Measurements from ENCODE around the gene NKD2.

Gene NKD2

DNA sequence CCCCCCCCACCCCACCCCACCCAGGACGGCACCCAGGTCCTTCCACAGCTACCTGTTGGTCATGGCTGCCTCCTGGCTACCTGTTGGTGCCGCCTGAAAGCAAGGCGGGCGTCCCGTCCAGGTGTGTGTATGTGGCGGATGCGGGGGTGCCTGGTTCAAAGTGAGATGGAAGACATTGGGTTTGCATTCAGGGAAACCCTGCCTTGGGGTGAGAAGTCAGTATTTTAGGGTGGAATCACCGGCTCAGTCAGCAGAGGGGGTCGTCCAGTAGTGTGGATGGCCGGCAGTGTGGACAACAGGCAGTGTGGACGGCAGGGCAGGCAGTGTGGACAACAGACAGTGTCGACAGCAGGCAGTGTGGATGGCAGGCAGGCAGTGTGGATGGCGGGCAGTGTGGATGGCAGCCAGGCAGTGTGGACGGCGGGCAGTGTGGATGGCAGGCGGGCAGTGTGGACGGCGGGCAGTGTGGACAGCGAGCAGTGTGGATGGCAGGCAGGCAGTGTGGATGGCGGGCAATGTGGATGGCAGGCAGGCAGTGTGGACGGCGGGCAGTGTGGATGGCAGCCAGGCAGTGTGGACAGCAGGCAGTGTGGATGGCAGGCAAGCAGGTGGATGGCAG lies 28.0 kb downstream of the NKD2 start:
- Histone ChIP-seq H2AFZ (ENCODE audit: low read depth) (no peak overlapping the region), H3K4me2 (no peak overlapping the region), H3K36me3 (ENCODE audit: insufficient read depth) (peaks cover 11% of the 10 kb centered on the region; the same call in 1 of the 2 replicates), H3K27me3 (ENCODE audit: insufficient read depth, low read depth) (no peaks in the 10 kb centered on the region), H3K9ac (no peak overlapping the region), H3K27ac (no peak overlapping the region), H3K79me2 (ENCODE audit: insufficient read depth, low read depth) (peaks cover 15% of the 10 kb centered on the region; the same call in 1 of the 2 replicates), H3K4me3 (IDR thresholded peaks at IDR 0.05; ENCODE audit: insufficient read depth, low read depth, low read length) (no peak overlapping the region), H3K4me1 (ENCODE audit: low read depth, poor library complexity, severe bottlenecking) (no peaks in the 10 kb centered on the region), H4K20me1 (ENCODE audit: insufficient read depth) (no peaks in the 10 kb centered on the region)
- TF ChIP-seq, protein P1, sequence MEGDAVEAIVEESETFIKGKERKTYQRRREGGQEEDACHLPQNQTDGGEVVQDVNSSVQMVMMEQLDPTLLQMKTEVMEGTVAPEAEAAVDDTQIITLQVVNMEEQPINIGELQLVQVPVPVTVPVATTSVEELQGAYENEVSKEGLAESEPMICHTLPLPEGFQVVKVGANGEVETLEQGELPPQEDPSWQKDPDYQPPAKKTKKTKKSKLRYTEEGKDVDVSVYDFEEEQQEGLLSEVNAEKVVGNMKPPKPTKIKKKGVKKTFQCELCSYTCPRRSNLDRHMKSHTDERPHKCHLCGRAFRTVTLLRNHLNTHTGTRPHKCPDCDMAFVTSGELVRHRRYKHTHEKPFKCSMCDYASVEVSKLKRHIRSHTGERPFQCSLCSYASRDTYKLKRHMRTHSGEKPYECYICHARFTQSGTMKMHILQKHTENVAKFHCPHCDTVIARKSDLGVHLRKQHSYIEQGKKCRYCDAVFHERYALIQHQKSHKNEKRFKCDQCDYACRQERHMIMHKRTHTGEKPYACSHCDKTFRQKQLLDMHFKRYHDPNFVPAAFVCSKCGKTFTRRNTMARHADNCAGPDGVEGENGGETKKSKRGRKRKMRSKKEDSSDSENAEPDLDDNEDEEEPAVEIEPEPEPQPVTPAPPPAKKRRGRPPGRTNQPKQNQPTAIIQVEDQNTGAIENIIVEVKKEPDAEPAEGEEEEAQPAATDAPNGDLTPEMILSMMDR (conservative IDR thresholded peaks at IDR 0.05; ENCODE audit: low read depth, low read length): no peak

DNA sequence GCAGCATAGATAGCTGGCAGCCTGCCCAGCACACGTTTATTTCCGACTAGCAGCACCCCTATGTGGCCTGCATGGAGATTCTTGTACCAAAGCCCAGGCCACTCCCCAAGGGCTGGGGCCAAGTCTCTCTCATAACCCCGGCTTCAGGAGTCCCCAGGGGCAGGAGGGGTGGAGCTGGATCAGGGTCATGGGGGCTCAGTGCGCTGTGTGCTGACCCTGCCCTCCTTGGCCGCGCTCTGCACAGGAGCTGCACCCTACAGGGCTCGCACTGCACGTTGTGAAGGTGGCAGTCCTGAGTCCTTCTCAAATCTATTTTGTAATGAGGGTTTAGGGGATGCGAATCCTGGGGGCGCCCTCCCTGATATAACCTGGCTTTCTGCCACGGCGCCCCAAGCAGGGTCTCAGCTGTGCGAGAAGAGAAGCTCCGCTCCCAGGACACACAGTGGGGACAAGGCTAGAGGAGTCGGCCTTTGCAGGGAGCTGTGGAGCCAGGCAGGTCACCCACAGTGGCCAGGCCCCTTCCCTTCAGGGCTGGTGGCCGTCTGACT lies 28.6 kb downstream of the NKD2 start:
- peaks cover 12% of the 10 kb centered on the region; the same call in 1 of the 2 replicates for H3K79me2 ChIP-seq (ENCODE audit: insufficient read depth, low read depth)
- H2AFZ ChIP-seq (ENCODE audit: low read depth): no peak overlapping the region
- H3K9ac ChIP-seq: no peak overlapping the region
- no peaks in the 10 kb centered on the region for H3K4me1 ChIP-seq (ENCODE audit: low read depth, poor library complexity, severe bottlenecking)
- H3K4me3 ChIP-seq (IDR thresholded peaks at IDR 0.05; ENCODE audit: insufficient read depth, low read depth, low read length): no peak overlapping the region
- no peak overlapping the region for H3K27ac ChIP-seq
- H3K36me3 ChIP-seq (ENCODE audit: insufficient read depth): peaks cover 11% of the 10 kb centered on the region; the same call in 1 of the 2 replicates
- TF ChIP-seq, protein P1 (conservative IDR thresholded peaks at IDR 0.05; ENCODE audit: low read depth, low read length): no peak
- no peak overlapping the region for H3K4me2 ChIP-seq
- no peaks in the 10 kb centered on the region for H4K20me1 ChIP-seq (ENCODE audit: insufficient read depth)
- no peaks in the 10 kb centered on the region for H3K27me3 ChIP-seq (ENCODE audit: insufficient read depth, low read depth)

DNA sequence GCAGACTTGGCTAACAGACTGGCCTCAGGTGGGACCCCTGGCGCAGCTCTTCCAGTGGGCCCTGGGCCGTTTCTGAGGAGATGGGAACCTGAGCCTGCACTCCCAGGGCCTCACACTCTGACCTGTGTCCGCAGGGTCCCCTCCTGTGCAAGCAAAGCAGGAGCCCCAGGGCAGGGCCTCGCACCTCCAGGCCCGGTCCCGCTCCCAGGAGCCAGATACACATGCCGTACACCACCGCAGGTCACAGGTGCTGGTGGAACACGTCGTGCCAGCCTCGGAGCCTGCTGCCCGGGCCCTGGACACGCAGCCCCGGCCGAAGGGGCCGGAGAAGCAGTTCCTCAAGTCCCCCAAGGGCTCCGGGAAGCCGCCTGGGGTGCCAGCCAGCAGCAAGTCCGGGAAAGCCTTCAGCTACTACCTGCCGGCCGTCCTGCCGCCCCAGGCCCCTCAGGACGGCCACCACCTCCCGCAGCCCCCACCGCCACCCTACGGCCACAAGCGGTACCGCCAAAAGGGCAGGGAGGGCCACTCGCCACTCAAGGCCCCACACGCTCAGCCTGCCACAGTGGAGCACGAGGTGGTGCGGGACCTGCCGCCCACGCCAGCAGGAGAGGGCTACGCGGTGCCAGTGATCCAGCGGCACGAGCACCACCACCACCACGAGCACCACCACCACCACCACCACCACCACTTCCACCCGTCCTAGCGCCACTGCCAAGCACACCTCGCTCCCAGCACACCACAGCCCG lies 29.2 kb downstream of the NKD2 start:
- no peak overlapping the region for H3K4me2 ChIP-seq
- no peaks in the 10 kb centered on the region for H4K20me1 ChIP-seq (ENCODE audit: insufficient read depth)
- no peak overlapping the region for H3K9ac ChIP-seq
- TF ChIP-seq, protein P1 (conservative IDR thresholded peaks at IDR 0.05; ENCODE audit: low read depth, low read length): no peak
- H3K4me3 ChIP-seq (IDR thresholded peaks at IDR 0.05; ENCODE audit: insufficient read depth, low read depth, low read length): no peak overlapping the region
- H3K36me3 ChIP-seq (ENCODE audit: insufficient read depth): peaks cover 11% of the 10 kb centered on the region; the same call in 1 of the 2 replicates
- no peak overlapping the region for H3K27ac ChIP-seq
- H3K27me3 ChIP-seq (ENCODE audit: insufficient read depth, low read depth): no peaks in the 10 kb centered on the region
- no peak overlapping the region for H2AFZ ChIP-seq (ENCODE audit: low read depth)
- H3K79me2 ChIP-seq (ENCODE audit: insufficient read depth, low read depth): peaks cover 10% of the 10 kb centered on the region; the same call in 1 of the 2 replicates
- no peaks in the 10 kb centered on the region for H3K4me1 ChIP-seq (ENCODE audit: low read depth, poor library complexity, severe bottlenecking)

DNA sequence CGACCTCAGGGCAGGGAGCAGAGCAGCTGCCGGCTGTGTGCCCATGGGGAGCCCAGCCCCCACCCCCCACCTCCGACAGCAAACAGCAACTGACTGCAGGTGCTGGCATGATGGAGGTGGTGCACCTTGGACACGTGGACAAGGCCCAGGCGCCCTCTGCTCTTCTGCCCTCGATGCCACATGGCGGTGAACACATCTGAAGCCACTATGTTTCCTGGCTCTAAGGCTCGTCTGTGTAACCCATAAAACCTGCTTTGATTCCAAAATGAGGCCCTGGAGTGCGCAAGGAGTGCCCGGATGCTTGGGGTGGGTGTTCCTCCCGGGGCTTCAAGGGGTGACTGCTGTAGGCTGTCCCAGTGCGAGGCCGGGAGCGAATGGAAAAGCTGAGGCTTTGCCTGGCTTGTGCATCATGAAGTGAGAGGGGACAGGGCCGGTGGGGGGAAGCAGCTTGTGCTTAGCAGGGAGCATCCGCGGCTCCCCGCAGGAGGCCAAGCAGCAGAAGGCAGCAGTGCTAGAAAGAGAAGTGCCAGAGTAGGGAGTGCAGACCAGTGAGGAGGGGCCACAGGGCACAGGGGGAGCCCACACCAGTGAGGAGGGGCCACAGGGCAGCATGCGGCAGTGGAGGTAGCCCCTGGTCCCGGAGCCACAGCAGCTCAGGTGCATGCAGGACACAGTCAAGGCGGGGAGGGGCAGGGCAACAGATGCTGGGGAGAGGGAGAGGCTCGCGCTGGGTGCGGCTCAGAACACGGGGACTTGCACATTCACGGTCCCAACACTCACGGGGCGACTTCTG lies 30.0 kb downstream of the NKD2 start:
- H3K36me3 ChIP-seq (ENCODE audit: insufficient read depth): peaks cover 4% of the 10 kb centered on the region; the same call in 1 of the 2 replicates
- no peaks in the 10 kb centered on the region for H3K27me3 ChIP-seq (ENCODE audit: insufficient read depth, low read depth)
- TF ChIP-seq, protein P1 (conservative IDR thresholded peaks at IDR 0.05; ENCODE audit: low read depth, low read length): no peak
- no peaks in the 10 kb centered on the region for H4K20me1 ChIP-seq (ENCODE audit: insufficient read depth)
- H3K9ac ChIP-seq: no peak overlapping the region
- H3K4me1 ChIP-seq (ENCODE audit: low read depth, poor library complexity, severe bottlenecking): no peaks in the 10 kb centered on the region
- no peak overlapping the region for H3K27ac ChIP-seq
- no peak overlapping the region for H3K4me3 ChIP-seq (IDR thresholded peaks at IDR 0.05; ENCODE audit: insufficient read depth, low read depth, low read length)
- H3K4me2 ChIP-seq: no peak overlapping the region
- peaks cover 8% of the 10 kb centered on the region; the same call in 1 of the 2 replicates for H3K79me2 ChIP-seq (ENCODE audit: insufficient read depth, low read depth)
- no peak overlapping the region for H2AFZ ChIP-seq (ENCODE audit: low read depth)

All from KMS-11 (cell line).